H9 (cell line): Measurements from ENCODE around the gene SRP68. TPM values are rescaled to one million over a fixed set of nuclear protein-coding genes. Genes with fewer than 3 reads are reported as not detected.

Experiments used
- DNase-seq: peaks from one replicate; pipeline ENCODE4 v3.0.0-alpha.2; 2017
- H2AFZ ChIP-seq: one replicate; pipeline ENCODE4 v1.6.1; 2013; ENCODE audit warnings: mild to moderate bottlenecking, low read length, control low read depth, moderate library complexity
- H2AK5ac ChIP-seq: 2 replicates; pipeline ENCODE4 v1.6.1; 2013; ENCODE audit warnings: low read length, control low read depth, mixed read lengths; ENCODE audit not compliant: insufficient read length
- H2BK120ac ChIP-seq: one replicate; pipeline ENCODE4 v1.6.1; 2013; ENCODE audit warnings: low read depth, mild to moderate bottlenecking, low read length, control low read depth, inconsistent platforms; ENCODE audit not compliant: poor library complexity, severe bottlenecking
- H2BK12ac ChIP-seq: 2 replicates; pipeline ENCODE4 v1.6.1; 2013; ENCODE audit warnings: low read length, control low read depth, mixed read lengths, low read depth; ENCODE audit not compliant: insufficient read length
- H2BK15ac ChIP-seq: 2 replicates; pipeline ENCODE4 v1.6.1; 2013; ENCODE audit warnings: low read depth, low read length, control low read depth
- H2BK20ac ChIP-seq: one replicate; pipeline ENCODE4 v1.6.1; 2013; ENCODE audit warnings: low read depth, mild to moderate bottlenecking, low read length, control low read depth, inconsistent platforms; ENCODE audit not compliant: poor library complexity, severe bottlenecking
- H2BK5ac ChIP-seq: 2 replicates; pipeline ENCODE4 v1.6.1; 2013; ENCODE audit warnings: low read length, control low read depth, mixed read lengths; ENCODE audit not compliant: insufficient read length
- H3K14ac ChIP-seq: 2 replicates; pipeline ENCODE4 v1.6.1; 2013; ENCODE audit warnings: low read length, control low read depth; ENCODE audit not compliant: insufficient read depth
- H3K18ac ChIP-seq: 2 replicates; pipeline ENCODE4 v1.6.1; 2013; ENCODE audit warnings: low read depth, mild to moderate bottlenecking, mixed read lengths, low read length, control low read depth; ENCODE audit not compliant: insufficient read length
- H3K23ac ChIP-seq: 2 replicates; pipeline ENCODE4 v1.6.1; 2013; ENCODE audit warnings: low read length, control low read depth, mixed read lengths, low read depth; ENCODE audit not compliant: insufficient read length
- H3K23me2 ChIP-seq: 2 replicates; pipeline ENCODE4 v1.6.1; 2013; ENCODE audit warnings: low read depth, mild to moderate bottlenecking, mixed read lengths, low read length, control low read depth; ENCODE audit not compliant: insufficient read length, poor library complexity, severe bottlenecking
- H3K27ac ChIP-seq: 2 replicates; pipeline ENCODE4 v1.5.1; 2013; ENCODE audit warnings: low read length, control low read depth, mixed read lengths, low read depth; ENCODE audit not compliant: insufficient read length
- H3K27me3 ChIP-seq: 2 replicates; pipeline ENCODE4 v1.6.1; 2013; ENCODE audit warnings: low read length, control low read depth, inconsistent platforms; ENCODE audit not compliant: insufficient read depth
- H3K4ac ChIP-seq: 2 replicates; pipeline ENCODE4 v1.6.1; 2013; ENCODE audit warnings: low read depth, mild to moderate bottlenecking, control low read depth, inconsistent platforms, low read length, moderate library complexity
- H3K4me1 ChIP-seq: 2 replicates; pipeline ENCODE4 v1.6.1; 2013; ENCODE audit warnings: low read length, control low read depth, inconsistent platforms; ENCODE audit not compliant: insufficient read depth
- H3K4me2 ChIP-seq: 2 replicates; pipeline ENCODE4 v1.6.1; 2013; ENCODE audit warnings: low read length, control low read depth, mixed read lengths; ENCODE audit not compliant: insufficient read length, insufficient read depth
- H3K56ac ChIP-seq: 2 replicates; pipeline ENCODE4 v1.6.1; 2013; ENCODE audit warnings: low read depth, mild to moderate bottlenecking, mixed read lengths, low read length, control low read depth; ENCODE audit not compliant: insufficient read length
- H3K79me1 ChIP-seq: 2 replicates; pipeline ENCODE4 v1.6.1; 2013; ENCODE audit warnings: low read depth, mild to moderate bottlenecking, moderate library complexity, low read length, control low read depth, inconsistent platforms; ENCODE audit not compliant: insufficient read depth, poor library complexity, severe bottlenecking
- H3K79me2 ChIP-seq: 2 replicates; pipeline ENCODE4 v1.6.1; 2013; ENCODE audit warnings: low read length, control low read depth, inconsistent platforms; ENCODE audit not compliant: insufficient read depth
- H3K9ac ChIP-seq: 2 replicates; pipeline ENCODE4 v1.6.1; 2013; ENCODE audit warnings: low read length, control low read depth, mixed read lengths; ENCODE audit not compliant: insufficient read length; ENCODE audit errors: extremely low read depth
- H3K9me3 ChIP-seq: one replicate; pipeline ENCODE4 v1.6.1; 2013; ENCODE audit warnings: low read depth, low read length, inconsistent platforms; ENCODE audit not compliant: control insufficient read depth
- H3T11ph ChIP-seq: one replicate; pipeline ENCODE4 v1.6.1; 2013; ENCODE audit warnings: mild to moderate bottlenecking, low read length, control low read depth, inconsistent platforms
- H4K20me1 ChIP-seq: one replicate; pipeline ENCODE4 v1.6.1; 2013; ENCODE audit not compliant: control insufficient read depth, insufficient read length, insufficient read depth
- H4K5ac ChIP-seq: 2 replicates; pipeline ENCODE4 v1.6.1; 2013; ENCODE audit warnings: low read depth, mild to moderate bottlenecking, mixed read lengths, low read length, control low read depth; ENCODE audit not compliant: insufficient read length
- H4K8ac ChIP-seq: replicated peaks from 2 replicates; pipeline ENCODE4 v1.6.1; 2013; ENCODE audit warnings: low read length, control low read depth, mixed read lengths, low read depth; ENCODE audit not compliant: insufficient read length
- H4K91ac ChIP-seq: 2 replicates; pipeline ENCODE4 v1.6.1; 2013; ENCODE audit warnings: low read depth, mild to moderate bottlenecking, moderate library complexity, mixed read lengths, low read length, control low read depth; ENCODE audit not compliant: insufficient read length
- H3K27ac Mint-ChIP-seq, 3 experiments: 2 replicates in 2 of 3; 3 replicates in 1 of 3; pipeline ENCODE4 v1.8.0; 2020 to 2021; ENCODE audit warnings: mixed read lengths in 3 of 3, mild to moderate bottlenecking in 1 of 3, moderate library complexity in 1 of 3
- H3K27me3 Mint-ChIP-seq: 2 replicates; pipeline ENCODE4 v1.8.0; 2021; ENCODE audit warnings: low read depth, mild to moderate bottlenecking, moderate library complexity, mixed read lengths
- H3K36me3 Mint-ChIP-seq, 3 experiments: 2 replicates in 2 of 3; 3 replicates in 1 of 3; pipeline ENCODE4 v1.8.0; 2020 to 2021; ENCODE audit warnings: low read depth in 3 of 3, mixed read lengths in 3 of 3; ENCODE audit not compliant: insufficient read depth in 1 of 3
- H3K4me1 Mint-ChIP-seq, 2 experiments: 2 replicates each; pipeline ENCODE4 v1.8.0; 2020; ENCODE audit warnings: mixed read lengths in 2 of 2
- H3K4me3 Mint-ChIP-seq, 2 experiments: 2 replicates in 1 of 2; 3 replicates in 1 of 2; pipeline ENCODE4 v1.8.0; 2020 to 2021; ENCODE audit warnings: mild to moderate bottlenecking in 2 of 2, mixed read lengths in 2 of 2, moderate library complexity in 1 of 2
- H3K9me3 Mint-ChIP-seq, 2 experiments: 2 replicates in 1 of 2; 3 replicates in 1 of 2; pipeline ENCODE4 v1.8.0; 2020; ENCODE audit warnings: mild to moderate bottlenecking in 2 of 2, mixed read lengths in 2 of 2, moderate library complexity in 1 of 2
- CTCF ChIP-seq: fragments of 200-600 bp; sonication (generic); conservative IDR thresholded peaks from 3 replicates; pipeline ENCODE4 v1.8.0; 2021; ENCODE audit warnings: antibody characterized with exemption, mild to moderate bottlenecking
- WGBS: extraction: QIAGEN DNeasy Blood & Tissue Kit; methylation state at CpG from one replicate; pipeline ENCODE4 v1.1.7; 2013; ENCODE audit warnings: missing lambda C conversion rate, low lambda C conversion rate, mixed read lengths; ENCODE audit not compliant: insufficient read length; ENCODE audit errors: extremely low coverage; 5-methylcytosine and 5-hydroxymethylcytosine counted together
- total RNA-seq: library from RNA; stranded (reverse); gene quantifications from 2 replicates; pipeline ENCODE4 v1.2.1, GENCODE V29; 2021

Gene SRP68
- total RNA-seq, 1 experiment from 2014 or later, result 86.1 TPM

GRCh38 chr17:76088868-76089576, 16.7 kb upstream of the SRP68 start:
- Histone ChIP-seq H3T11ph (no peak overlapping the region), H3K9me3 (no peaks in the 10 kb centered on the region), H2BK20ac (no peak overlapping the region), H3K9ac (no peak overlapping the region), H3K79me2 (no peaks in the 10 kb centered on the region), H3K4ac (no peak overlapping the region), H2AFZ (no peak overlapping the region), H3K79me1 (no peaks in the 10 kb centered on the region), H3K23ac (no peak overlapping the region), H3K27ac (no peak overlapping the region), H3K14ac (no peak overlapping the region), H3K18ac (no peak overlapping the region), H3K27me3 (no peaks in the 10 kb centered on the region), H2BK12ac (no peak overlapping the region), H2BK120ac (no peak overlapping the region), H3K56ac (no peak overlapping the region), H3K4me1 (no peaks in the 10 kb centered on the region), H4K20me1 (no peaks in the 10 kb centered on the region), H3K23me2 (no peaks in the 10 kb centered on the region), H2AK5ac (no peak overlapping the region), H4K8ac (no peak overlapping the region), H4K5ac (no peak overlapping the region), H2BK5ac (no peak overlapping the region), H3K4me2 (no peak overlapping the region), H4K91ac (no peak overlapping the region), H2BK15ac (no peak overlapping the region)
- no peaks in the 10 kb centered on the region for H3K9me3 Mint-ChIP-seq
- no peak for DNase-seq
- H3K4me1 Mint-ChIP-seq, result no peaks in the 10 kb centered on the region
- no peaks in the 10 kb centered on the region for H3K27me3 Mint-ChIP-seq
- no peak for TF ChIP-seq CTCF
- WGBS, result no CpG with 5 or more reads among the region's 25 CpGs
- no peak overlapping the region; a peak in 1 of 5 replicates for H3K4me3 Mint-ChIP-seq
- peak overlapping the region in 1 of 3 experiments; percentile 9; a peak in 2 of 7 replicates for H3K27ac Mint-ChIP-seq
- H3K36me3 Mint-ChIP-seq, result peaks cover 24 to 85% (median 81%) of the 10 kb centered on the region in 3 experiments; a peak in 6 of 7 replicates
